Measurements from ENCODE around the gene SCLY. TPM values are rescaled to one million over a fixed set of nuclear protein-coding genes. Genes with fewer than 3 reads are reported as not detected.

SCLY gene
- total and polyA plus RNA-seq, 2 of the 13 experiments (the other 11 are each of a cell fraction or from before 2014, with no cell fraction given), result 27.9 to 38.6 TPM

DNA sequence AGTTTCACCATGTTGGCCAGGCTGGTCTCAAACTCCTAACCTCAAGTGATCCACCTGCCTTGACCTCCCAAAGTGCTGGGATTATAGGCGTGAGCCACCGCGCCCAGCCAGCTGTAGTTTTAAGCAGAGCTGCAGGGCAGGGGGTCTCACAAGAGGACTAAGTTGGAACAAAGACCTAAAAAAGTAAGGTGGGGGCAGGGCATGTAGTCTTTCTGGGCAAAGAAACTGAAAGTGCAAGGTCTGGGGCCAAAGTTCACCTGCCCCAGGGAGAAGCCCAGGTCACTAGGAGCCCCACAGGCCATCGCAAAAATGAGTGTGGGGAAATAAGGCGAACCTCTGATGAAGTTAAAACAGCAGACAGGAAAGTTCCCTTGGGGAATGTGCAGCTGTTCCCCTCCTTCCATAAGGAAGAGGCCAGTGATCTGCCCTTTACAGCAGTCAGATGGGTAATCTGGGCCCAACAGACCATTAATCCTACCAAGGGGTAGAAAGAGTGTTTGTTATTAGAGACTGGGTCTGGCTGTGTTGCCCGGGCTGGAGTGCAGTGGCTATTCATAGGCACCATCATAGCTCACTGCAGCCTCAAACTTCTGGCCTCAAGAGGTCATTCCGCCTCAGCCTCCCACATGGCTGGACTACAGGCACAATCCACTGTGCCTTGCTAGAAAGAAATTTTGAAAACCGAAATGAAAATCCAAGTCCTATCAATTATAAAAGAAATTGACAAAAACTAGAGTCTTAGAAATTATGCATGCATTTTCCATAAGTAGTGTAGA lies 2.8 kb downstream of the SCLY start (continued):
- TF ChIP-seq, protein P1, sequence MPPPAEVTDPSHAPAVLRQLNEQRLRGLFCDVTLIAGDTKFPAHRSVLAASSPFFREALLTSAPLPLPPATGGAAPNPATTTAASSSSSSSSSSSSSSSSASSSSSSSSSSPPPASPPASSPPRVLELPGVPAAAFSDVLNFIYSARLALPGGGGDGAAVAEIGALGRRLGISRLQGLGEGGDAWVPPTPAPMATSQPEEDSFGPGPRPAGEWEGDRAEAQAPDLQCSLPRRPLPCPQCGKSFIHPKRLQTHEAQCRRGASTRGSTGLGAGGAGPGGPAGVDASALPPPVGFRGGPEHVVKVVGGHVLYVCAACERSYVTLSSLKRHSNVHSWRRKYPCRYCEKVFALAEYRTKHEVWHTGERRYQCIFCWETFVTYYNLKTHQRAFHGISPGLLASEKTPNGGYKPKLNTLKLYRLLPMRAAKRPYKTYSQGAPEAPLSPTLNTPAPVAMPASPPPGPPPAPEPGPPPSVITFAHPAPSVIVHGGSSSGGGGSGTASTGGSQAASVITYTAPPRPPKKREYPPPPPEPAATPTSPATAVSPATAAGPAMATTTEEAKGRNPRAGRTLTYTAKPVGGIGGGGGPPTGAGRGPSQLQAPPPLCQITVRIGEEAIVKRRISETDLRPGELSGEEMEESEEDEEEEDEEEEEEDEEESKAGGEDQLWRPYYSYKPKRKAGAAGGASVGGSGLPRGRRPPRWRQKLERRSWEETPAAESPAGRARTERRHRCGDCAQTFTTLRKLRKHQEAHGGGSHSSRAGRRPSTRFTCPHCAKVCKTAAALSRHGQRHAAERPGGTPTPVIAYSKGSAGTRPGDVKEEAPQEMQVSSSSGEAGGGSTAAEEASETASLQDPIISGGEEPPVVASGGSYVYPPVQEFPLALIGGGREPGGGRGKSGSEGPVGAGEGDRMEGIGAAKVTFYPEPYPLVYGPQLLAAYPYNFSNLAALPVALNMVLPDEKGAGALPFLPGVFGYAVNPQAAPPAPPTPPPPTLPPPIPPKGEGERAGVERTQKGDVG (CRISPR knock-in tag; IDR thresholded peaks at IDR 0.05; ENCODE audit: borderline replicate concordance), result 0 out of 2 replicates have a peak, but pooled peaks have one; percentile 75
- TF ChIP-seq FOXJ3 (CRISPR knock-in tag; IDR thresholded peaks at IDR 0.05; ENCODE audit: borderline replicate concordance) (no peak), BHLHE40 (IDR thresholded peaks at IDR 0.05; ENCODE audit: low read length) (no peak), EED (CRISPR knock-in tag; IDR thresholded peaks at IDR 0.05) (no peak), ETV6 (CRISPR knock-in tag; conservative IDR thresholded peaks at IDR 0.05) (no peak), ZNF607 (CRISPR knock-in tag; IDR thresholded peaks at IDR 0.05; ENCODE audit: borderline replicate concordance) (no peak)
- TF ChIP-seq, protein P2, sequence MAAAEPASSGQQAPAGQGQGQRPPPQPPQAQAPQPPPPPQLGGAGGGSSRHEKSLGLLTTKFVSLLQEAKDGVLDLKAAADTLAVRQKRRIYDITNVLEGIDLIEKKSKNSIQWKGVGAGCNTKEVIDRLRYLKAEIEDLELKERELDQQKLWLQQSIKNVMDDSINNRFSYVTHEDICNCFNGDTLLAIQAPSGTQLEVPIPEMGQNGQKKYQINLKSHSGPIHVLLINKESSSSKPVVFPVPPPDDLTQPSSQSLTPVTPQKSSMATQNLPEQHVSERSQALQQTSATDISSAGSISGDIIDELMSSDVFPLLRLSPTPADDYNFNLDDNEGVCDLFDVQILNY (CRISPR knock-in tag; conservative IDR thresholded peaks at IDR 0.05), result no peak
- TF ChIP-seq, protein P3, sequence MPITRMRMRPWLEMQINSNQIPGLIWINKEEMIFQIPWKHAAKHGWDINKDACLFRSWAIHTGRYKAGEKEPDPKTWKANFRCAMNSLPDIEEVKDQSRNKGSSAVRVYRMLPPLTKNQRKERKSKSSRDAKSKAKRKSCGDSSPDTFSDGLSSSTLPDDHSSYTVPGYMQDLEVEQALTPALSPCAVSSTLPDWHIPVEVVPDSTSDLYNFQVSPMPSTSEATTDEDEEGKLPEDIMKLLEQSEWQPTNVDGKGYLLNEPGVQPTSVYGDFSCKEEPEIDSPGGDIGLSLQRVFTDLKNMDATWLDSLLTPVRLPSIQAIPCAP (CRISPR knock-in tag; IDR thresholded peaks at IDR 0.05; ENCODE audit: low read depth), result no peak
- TF ChIP-seq, protein P4, sequence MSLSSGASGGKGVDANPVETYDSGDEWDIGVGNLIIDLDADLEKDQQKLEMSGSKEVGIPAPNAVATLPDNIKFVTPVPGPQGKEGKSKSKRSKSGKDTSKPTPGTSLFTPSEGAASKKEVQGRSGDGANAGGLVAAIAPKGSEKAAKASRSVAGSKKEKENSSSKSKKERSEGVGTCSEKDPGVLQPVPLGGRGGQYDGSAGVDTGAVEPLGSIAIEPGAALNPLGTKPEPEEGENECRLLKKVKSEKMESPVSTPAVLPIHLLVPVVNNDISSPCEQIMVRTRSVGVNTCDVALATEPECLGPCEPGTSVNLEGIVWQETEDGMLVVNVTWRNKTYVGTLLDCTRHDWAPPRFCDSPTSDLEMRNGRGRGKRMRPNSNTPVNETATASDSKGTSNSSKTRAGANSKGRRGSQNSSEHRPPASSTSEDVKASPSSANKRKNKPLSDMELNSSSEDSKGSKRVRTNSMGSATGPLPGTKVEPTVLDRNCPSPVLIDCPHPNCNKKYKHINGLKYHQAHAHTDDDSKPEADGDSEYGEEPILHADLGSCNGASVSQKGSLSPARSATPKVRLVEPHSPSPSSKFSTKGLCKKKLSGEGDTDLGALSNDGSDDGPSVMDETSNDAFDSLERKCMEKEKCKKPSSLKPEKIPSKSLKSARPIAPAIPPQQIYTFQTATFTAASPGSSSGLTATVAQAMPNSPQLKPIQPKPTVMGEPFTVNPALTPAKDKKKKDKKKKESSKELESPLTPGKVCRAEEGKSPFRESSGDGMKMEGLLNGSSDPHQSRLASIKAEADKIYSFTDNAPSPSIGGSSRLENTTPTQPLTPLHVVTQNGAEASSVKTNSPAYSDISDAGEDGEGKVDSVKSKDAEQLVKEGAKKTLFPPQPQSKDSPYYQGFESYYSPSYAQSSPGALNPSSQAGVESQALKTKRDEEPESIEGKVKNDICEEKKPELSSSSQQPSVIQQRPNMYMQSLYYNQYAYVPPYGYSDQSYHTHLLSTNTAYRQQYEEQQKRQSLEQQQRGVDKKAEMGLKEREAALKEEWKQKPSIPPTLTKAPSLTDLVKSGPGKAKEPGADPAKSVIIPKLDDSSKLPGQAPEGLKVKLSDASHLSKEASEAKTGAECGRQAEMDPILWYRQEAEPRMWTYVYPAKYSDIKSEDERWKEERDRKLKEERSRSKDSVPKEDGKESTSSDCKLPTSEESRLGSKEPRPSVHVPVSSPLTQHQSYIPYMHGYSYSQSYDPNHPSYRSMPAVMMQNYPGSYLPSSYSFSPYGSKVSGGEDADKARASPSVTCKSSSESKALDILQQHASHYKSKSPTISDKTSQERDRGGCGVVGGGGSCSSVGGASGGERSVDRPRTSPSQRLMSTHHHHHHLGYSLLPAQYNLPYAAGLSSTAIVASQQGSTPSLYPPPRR (CRISPR knock-in tag; IDR thresholded peaks at IDR 0.05; ENCODE audit: borderline replicate concordance), result no peak; the same call in 1 of the 2 replicates
- TF ChIP-seq, protein P5, sequence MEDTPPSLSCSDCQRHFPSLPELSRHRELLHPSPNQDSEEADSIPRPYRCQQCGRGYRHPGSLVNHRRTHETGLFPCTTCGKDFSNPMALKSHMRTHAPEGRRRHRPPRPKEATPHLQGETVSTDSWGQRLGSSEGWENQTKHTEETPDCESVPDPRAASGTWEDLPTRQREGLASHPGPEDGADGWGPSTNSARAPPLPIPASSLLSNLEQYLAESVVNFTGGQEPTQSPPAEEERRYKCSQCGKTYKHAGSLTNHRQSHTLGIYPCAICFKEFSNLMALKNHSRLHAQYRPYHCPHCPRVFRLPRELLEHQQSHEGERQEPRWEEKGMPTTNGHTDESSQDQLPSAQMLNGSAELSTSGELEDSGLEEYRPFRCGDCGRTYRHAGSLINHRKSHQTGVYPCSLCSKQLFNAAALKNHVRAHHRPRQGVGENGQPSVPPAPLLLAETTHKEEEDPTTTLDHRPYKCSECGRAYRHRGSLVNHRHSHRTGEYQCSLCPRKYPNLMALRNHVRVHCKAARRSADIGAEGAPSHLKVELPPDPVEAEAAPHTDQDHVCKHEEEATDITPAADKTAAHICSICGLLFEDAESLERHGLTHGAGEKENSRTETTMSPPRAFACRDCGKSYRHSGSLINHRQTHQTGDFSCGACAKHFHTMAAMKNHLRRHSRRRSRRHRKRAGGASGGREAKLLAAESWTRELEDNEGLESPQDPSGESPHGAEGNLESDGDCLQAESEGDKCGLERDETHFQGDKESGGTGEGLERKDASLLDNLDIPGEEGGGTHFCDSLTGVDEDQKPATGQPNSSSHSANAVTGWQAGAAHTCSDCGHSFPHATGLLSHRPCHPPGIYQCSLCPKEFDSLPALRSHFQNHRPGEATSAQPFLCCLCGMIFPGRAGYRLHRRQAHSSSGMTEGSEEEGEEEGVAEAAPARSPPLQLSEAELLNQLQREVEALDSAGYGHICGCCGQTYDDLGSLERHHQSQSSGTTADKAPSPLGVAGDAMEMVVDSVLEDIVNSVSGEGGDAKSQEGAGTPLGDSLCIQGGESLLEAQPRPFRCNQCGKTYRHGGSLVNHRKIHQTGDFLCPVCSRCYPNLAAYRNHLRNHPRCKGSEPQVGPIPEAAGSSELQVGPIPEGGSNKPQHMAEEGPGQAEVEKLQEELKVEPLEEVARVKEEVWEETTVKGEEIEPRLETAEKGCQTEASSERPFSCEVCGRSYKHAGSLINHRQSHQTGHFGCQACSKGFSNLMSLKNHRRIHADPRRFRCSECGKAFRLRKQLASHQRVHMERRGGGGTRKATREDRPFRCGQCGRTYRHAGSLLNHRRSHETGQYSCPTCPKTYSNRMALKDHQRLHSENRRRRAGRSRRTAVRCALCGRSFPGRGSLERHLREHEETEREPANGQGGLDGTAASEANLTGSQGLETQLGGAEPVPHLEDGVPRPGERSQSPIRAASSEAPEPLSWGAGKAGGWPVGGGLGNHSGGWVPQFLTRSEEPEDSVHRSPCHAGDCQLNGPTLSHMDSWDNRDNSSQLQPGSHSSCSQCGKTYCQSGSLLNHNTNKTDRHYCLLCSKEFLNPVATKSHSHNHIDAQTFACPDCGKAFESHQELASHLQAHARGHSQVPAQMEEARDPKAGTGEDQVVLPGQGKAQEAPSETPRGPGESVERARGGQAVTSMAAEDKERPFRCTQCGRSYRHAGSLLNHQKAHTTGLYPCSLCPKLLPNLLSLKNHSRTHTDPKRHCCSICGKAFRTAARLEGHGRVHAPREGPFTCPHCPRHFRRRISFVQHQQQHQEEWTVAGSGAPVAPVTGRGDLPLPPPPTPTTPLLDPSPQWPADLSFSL (CRISPR knock-in tag; IDR thresholded peaks at IDR 0.05), result no peak
